Left lobe of liver (tissue), 2 donors: ENCODE results near the gene ZSCAN1. TPM values are rescaled to one million over a fixed set of nuclear protein-coding genes. Genes with fewer than 3 reads are reported as not detected.

ENCODE experiments used
- ATAC-seq: fragments of 200-7000 bp; cut with Tn5 transposase; one replicate; pipeline ENCODE4 v1.9.1; 2020; ENCODE audit warnings: mild to moderate bottlenecking, moderate library complexity
- DNase-seq: peaks from one replicate; pipeline ENCODE4 v3.0.0-alpha.2; 2020; ENCODE audit warnings: low spot score
- total RNA-seq: library from RNA; stranded (reverse); gene quantifications from one replicate; pipeline ENCODE4 v1.2.1, GENCODE V29; 2021
- donor health status: DM: no; HTN: no; CAD: no; lungs with moderate emphysema.
- donor health status: DM: no; HTN: yes; CAD: no.

The ZSCAN1 gene
- total RNA-seq, 1 donor from 2014 or later = not detected

GRCh38 chr19:58038688-58039204 is 4.9 kb downstream of the ZSCAN1 start:
- DNase-seq (no peak), ATAC-seq (no peak)

- DNase-seq = no peak
- ATAC-seq = no peak
Measured at GRCh38 chr19:58040751-58041525, 7.1 kb downstream of the ZSCAN1 start.

GRCh38 chr19:58042495-58043340 is 8.9 kb downstream of the ZSCAN1 start:
- DNase-seq (no peak), ATAC-seq (no peak)

DNA sequence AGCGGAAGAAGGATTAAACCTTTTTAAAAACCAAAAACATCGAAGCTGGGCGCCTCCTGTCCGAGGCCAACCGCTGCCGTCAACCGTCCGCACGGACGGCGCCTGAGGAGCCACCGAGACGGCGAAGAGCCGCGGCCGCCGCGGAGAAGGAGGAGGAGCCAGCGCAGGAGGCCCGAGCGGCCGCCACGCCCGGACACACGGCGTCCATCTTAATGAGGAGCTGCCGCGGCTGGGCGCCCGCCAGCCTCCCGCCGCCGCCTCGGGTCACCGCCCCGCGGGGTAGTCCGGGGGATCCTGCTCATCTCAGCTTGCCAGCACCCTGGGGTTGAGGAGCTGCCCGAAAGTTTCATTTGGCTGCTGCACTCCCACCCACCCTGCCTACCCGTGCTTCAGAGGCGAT is 10.6 kb downstream of the ZSCAN1 start:
- no peak for ATAC-seq
- no peak for DNase-seq

DNA sequence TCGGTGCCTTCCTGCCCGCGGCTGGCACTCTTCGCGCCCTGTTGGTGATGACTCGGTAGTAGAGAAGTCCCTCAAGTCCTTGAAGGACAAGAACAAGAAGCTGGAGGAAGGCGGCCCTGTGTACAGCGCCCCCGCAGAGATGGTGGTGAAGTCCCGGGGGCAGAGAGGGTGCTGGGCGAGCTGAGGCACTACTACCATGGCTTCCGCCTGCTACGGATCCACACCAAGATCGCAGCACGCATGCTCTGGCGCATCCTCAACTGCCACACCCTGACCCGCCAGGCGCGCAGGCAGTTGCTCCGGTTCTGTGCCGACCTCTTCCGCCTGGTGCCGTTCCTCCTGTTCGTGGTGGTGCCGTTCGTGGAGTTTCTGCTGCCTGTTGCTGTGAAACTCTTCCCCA is 11.1 kb downstream of the ZSCAN1 start:
- no peak for DNase-seq

GRCh38 chr19:58045411-58046050 is 11.7 kb downstream of the ZSCAN1 start:
- no peak for DNase-seq
- no peak for ATAC-seq

More for the DNA sequence above, 11.1 kb downstream of the ZSCAN1 start:
- no peak for ATAC-seq

GRCh38 chr19:58046856-58047255 is 13.0 kb downstream of the ZSCAN1 start:
- no peak for ATAC-seq
- DNase-seq = no peak

GRCh38 chr19:58047672-58048071 is 13.8 kb downstream of the ZSCAN1 start:
- DNase-seq (no peak), ATAC-seq (no peak)

DNA sequence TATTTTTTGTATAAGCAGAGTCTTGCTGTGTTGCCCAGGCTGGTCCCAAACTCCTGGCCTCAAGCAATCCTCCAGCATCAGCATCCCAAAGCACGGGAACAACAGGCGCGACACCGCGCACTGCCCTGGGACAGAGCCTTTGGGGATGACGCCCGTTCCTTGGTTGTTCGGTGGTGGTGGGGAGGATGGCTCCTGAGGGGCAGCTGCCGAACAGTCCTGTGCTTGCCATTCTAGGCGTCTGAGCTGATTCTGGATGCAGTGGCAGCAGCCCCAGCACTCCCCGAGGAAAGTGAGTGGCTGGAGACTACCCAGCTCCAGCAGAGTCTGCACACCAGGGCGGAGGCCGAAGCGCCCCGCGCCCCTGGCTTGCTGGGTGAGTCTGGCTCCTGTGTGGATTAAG is 18.4 kb downstream of the ZSCAN1 start:
- ATAC-seq = no peak
- no peak for DNase-seq

DNA sequence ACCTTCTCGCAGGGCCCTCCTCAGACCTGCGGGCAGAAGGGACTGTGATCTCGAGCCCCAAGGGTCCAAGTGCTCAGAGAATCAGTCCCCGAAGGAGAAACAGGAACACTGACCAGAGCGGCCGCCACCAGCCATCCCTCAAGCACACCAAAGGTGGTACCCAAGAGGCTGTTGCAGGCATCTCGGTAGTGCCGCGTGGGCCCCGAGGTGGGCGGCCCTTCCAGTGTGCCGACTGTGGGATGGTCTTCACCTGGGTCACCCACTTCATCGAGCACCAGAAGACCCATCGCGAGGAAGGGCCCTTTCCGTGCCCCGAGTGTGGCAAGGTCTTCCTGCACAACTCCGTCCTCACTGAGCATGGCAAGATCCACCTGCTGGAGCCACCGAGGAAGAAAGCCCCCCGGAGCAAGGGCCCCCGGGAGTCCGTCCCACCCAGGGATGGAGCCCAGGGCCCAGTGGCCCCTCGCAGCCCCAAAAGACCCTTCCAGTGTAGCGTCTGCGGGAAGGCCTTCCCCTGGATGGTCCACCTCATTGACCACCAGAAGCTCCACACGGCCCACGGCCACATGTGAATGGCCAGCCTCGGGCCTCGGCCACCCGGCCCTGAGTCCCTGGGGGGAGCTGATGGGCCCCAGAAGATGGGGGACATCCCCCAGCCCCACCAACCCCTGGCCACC is 19.8 kb downstream of the ZSCAN1 start:
- no peak for ATAC-seq
- no peak for DNase-seq

DNA sequence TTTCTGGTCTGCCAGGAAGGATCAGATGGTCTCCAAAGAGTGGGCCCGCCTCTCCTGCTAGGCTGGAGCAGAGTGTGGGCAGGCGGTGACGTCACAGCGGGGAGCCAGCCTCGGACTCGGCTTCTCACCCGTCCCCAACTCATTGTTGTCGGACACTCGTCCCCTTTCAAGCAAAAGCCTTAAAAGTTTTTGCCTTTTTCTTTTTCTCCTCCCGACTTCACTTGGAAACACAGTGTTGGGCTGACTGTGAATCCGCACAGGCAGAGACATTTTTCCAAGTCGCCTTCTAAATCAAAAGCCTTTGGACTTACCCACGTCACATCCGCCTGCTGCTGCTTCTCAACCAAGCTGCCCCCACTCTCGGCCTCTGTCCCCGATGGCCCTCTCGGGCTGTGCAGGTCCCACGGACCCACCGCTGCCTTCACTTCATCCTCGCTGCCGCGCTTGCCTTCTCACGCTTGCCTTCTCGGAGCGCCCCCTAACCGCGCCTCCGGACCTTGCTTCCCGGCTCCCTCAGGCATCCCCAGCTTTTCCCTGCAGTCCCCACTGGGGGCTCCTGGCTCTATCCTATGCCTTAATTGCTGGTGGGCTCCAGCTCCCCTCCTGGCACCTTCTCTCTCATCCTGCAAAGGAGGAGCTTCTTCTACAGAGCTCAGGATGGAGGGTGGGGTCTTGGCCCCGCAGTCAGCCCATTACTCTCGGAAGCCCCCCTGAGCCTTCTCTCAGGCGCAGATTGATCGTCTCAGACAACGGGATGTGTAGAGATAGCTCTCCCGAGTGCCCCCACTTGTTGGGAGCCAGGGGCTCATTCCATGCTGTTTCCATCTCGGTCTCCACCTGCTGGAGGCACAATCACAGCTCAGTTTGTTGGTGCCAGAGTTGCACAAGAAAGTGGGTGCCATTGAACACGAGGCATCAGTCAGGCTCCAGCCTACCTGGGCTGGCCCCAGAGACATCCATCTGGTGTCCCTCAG is 21.4 kb downstream of the ZSCAN1 start:
- no peak for DNase-seq
- no peak for ATAC-seq

DNA sequence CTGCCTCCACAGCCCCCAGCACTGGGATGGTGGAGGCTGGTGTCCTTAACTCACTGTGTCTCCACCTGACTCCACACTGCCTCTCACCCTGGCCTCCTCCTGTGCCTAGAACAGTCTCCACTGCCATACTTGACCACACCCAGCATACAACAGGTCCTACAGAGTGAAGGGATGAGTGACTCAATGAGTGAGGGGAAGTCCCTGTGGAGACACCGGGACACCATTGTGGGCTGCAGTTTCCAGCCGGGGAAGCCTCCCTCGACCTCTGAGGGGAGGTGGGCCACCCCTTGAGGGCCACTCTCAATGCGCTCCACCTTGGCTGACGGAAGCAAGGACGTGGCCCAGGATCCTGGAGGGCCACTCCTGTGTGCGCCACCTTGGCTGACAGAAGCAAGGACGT is 22.4 kb downstream of the ZSCAN1 start:
- ATAC-seq (no peak), DNase-seq (no peak)

DNA sequence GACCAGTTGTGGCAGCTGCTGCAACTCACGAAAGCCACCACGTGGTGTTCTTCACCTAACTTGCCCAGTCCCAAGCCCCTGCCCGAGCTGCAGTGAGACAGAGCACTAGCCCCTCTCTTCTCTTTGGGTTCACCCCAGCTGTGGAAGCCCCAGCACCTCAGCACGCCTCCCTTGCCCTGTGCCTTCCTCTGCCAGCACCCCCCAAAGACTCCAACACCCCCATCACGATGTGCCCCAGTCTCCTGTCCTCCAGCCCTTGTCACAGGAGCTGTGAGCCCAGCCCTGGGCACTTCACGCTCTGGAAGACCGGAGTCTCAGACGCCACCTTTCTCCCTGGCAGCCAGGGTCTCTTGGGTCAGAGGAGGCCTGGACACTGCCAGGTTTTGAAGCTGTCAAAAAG is 23.0 kb downstream of the ZSCAN1 start:
- ATAC-seq (no peak), DNase-seq (no peak)

GRCh38 chr19:58058467-58058866 is 24.6 kb downstream of the ZSCAN1 start:
- DNase-seq (no peak), ATAC-seq (no peak)

DNA sequence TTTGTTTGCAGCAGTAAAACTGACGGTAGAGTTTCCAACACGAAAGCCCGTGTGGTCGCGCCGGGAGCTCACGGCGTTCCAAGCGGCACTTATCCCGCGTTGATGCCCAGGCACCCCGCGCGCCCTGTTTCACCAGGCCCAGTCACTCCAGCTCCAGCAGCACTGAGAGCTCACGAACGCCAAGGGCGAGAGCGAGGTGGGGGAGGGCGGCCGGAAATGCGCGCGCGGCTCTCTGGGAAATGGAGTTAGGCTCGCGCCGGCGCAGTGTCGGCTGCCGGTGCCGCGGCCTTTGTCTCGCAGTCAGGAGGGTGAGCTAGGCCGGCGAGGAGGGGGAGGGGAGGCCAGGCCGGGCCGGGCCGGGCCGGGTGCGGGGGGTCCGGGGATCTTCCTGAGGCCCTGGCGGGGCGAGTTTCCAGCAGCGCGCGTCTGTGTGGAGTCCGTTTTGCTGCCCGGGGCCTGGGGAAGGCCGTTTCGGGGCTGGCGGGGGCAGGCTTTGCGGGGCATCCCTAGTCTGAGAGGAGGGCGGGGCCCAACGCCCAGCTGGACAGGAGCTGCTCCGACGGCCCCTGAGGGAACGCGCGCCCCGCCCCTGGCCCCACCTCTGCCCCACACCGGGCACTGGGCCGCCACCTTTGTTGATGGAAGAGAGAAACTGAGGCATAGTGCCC is 25.3 kb downstream of the ZSCAN1 start, which contains the start of gene ZNF135:
Gene ZNF135 (plus strand): TSS at position 280 of the 668 bp plus-strand sequence. CDS start 721 bp downstream, outside the sequence.
- peak; percentile 71 for DNase-seq
- ATAC-seq = peak; percentile 90

- no peak for ATAC-seq
- no peak for DNase-seq
Measured at GRCh38 chr19:58059671-58060078, 25.9 kb downstream of the ZSCAN1 start.

DNA sequence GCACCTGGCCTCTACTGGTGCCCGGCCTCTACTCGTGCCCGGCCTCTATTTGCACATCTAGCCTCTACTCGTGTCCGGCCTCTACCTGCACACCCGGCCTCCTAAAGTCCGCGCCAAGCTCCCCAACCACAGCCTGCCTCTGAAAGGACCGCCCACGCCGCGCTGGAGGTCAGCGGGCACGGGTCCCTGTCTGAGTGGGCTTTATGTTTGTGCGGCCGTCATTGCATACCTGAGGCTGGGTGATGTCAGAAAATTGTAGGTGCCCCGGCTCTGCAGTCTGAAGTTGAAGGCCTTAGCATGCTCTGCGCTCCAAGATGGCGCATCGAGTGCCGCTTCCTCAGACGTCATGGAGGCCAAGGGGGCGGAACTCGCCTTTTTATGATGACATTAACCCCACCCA is 26.4 kb downstream of the ZSCAN1 start:
- ATAC-seq (no peak), DNase-seq (no peak)

GRCh38 chr19:58063712-58064111 is 29.9 kb downstream of the ZSCAN1 start:
- no peak for ATAC-seq

More at GRCh38 chr19:58063712-58064111, 29.9 kb downstream of the ZSCAN1 start:
- DNase-seq = no peak
